Fibroblast of upper back skin (primary cell): ENCODE data around the gene UNK.
"Not testable (repeated sequence)": the region's sequence is repeated elsewhere in the genome, so short reads cannot be mapped to it uniquely, and the experiment has no call there.

Source experiments
- DNase-seq: peaks from one replicate; pipeline ENCODE4 v3.0.0-alpha.2; 2013

UNK gene

DNA sequence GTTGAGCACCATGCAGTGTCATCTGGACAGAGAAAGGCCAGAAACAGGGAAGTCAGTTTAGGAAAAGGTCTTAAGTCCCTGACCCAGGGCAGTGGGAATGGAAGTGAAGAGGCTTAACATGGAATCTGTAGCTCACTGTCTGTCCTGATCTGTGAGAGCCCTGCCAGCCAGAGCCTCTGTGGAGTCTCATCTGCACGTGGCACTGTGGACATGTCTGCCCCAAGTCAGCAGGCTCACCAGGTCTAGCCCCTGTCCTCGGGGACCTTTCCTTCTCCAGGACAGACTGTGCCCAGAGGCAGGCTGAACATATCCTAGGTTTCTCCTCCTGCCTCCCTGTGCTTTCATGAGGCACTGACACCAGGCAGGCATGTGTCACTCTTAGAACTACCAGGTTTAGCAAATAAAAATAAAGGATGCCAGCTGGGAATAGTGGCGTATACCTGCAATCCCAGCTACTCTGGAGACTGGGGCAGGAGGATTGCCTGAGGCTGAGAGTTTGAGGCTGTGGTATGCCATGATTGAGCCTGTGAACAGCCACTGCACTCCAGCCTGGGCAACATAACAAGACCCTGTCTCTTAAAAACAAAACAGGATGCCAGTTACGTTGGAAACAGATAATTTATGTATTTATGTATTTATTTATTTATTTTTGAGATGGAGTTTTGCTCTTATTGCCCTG lies 22.4 kb downstream of the UNK start:
- DNase-seq: no peak

- DNase-seq: no peak
Observed at GRCh38 chr17:75807861-75808260, 23.3 kb downstream of the UNK start.

DNA sequence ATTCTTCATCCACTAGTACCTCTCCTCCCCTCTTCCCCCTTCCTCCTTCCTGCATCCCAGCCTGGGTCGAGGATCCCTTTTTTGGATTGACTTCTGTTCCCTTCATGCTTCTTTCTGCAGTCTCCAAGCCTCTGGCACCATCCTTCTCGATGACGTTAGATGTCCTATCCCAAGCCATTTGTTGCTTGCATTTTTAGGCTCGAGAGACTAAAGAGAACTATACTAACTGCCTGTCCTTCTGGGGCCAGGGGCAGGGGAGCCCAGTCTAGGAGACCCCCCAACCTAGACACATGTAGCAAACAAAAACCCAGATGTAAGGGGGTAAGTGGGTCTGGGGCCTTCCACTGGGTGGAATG lies 23.9 kb downstream of the UNK start:
- DNase-seq: no peak

- peak; percentile 50 for DNase-seq
Observed at GRCh38 chr17:75808905-75809621, 24.5 kb downstream of the UNK start.

DNA sequence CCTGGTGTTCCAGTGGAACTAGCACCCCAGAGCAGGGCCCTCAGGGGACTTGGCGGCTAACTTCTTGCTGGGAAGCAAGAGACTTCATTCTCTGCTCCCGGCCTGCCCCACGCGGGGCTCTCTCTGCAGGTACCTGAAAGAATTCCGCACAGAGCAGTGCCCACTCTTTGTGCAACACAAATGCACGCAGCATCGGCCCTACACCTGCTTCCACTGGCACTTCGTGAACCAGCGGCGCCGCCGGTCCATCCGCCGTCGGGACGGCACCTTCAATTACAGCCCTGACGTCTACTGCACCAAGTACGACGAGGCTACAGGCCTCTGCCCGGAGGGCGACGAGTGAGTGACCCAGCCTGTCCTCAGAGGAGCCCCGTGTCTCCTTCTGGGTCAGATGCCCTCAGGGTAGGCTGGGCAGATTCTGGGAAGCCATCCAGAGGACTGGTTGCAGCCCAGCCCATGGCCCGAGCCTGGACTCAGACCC lies 25.1 kb downstream of the UNK start:
- DNase-seq: no peak

- DNase-seq: no peak
Observed at GRCh38 chr17:75810216-75810615, 25.6 kb downstream of the UNK start.

- not testable (repeated sequence) for DNase-seq
Observed at GRCh38 chr17:75810756-75811155, 26.1 kb downstream of the UNK start.

- DNase-seq: no peak
Observed at GRCh38 chr17:75811174-75811573, 26.6 kb downstream of the UNK start.

GRCh38 chr17:75812096-75813013 lies 27.7 kb downstream of the UNK start:
- no peak for DNase-seq

DNA sequence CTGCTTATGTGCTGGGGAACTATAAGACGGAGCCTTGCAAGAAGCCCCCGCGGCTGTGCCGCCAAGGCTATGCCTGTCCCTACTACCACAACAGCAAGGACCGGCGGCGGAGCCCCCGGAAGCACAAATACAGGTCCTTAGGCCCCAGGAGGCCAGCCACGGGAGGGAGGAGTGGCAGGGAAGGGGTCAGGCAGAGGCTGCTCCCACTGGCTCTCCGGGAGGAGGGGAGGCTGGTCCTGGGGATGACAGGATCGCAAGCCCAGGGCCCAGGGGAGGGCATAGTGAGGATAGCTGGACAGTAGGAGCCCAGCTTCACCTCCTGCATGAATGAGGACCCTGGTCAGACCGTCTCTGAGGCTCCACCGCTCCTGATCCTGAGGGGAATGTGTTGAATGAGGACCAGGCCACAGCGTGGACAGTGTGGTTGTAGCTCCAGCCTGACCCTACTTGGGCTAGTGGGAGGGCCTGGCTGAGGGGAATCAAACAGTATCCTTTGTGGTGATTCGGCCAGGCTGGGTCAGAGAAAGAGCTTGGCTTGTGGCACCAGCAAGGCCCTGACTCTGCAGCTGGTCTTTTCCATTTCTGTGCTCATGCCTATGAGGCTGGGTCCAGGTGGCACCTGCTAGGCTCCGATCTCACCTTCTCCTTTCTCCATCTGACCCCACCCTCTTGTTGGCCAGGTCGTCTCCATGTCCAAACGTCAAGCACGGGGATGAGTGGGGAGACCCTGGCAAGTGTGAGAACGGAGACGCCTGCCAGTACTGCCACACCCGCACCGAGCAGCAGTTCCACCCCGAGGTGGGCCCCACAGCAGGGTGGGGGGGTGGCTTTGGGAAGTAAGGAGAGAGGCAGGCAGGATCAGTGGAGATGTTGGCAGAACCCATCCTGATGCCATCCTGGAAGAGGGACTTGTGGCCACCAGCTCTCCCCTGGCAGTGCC lies 28.7 kb downstream of the UNK start:
- no peak for DNase-seq

DNA sequence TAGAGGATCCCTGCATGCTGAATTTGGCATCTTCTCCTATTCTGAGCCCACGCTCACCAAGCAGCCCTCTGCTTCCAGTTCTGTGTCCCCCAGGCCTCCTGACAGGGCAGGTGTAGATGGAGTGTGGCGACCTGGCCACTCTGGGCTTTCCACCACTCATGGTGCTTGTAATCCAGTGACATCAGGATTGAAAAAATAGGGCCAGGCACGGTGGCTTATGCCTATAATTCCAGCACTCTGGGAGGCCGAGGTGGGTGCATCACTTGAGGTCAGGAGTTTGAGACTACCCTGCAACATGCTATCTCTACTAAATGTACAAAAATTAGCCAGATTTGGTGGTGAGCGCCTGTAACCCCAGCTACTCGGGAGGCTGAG lies 29.4 kb downstream of the UNK start:
- no peak for DNase-seq

- DNase-seq: peak; percentile 53
Observed at GRCh38 chr17:75814900-75815373, 30.3 kb downstream of the UNK start.

DNA sequence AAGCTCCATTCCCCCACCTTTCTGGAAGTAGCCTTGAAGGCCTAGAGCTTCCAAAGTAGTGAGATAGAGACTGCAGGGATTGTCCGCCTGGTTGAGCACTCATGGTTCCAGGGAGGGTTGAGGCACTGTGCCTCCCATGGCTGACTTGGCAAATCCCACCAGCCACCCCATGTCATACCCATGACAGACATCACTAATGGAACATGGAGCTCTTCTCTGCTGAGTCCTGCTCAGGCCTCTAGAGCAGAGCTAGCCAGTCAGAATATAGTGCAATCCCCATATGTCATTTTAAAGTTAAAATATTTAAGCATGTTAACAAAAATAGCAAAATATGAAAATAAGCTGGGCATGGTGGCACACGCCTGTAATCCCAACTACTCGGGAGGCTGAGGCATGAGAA lies 30.8 kb downstream of the UNK start:
- DNase-seq: no peak

DNA sequence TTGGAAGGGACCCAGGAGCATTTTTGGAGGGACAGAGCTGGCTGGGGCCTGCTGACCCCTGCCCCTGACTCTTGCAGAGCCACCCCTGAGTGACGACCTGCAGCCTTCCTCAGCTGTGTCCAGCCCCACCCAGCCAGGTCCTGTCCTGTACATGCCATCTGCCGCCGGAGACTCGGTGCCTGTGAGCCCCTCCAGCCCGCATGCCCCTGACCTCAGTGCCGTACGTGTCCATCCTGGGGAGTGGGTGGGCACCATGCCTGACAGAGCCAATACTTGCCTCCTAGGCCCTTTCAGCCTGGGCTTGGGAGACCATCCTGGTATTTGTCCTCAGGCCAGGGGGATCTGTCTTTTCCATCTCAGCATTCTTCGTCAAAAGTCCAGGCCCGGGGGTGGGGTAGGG lies 32.1 kb downstream of the UNK start:
- DNase-seq: no peak

- DNase-seq: no peak
Observed at GRCh38 chr17:75817571-75817970, 33.0 kb downstream of the UNK start.

- DNase-seq: no peak
Observed at GRCh38 chr17:75818326-75818885, 33.8 kb downstream of the UNK start.

GRCh38 chr17:75819116-75819515 lies 34.5 kb downstream of the UNK start:
- DNase-seq: no peak

DNA sequence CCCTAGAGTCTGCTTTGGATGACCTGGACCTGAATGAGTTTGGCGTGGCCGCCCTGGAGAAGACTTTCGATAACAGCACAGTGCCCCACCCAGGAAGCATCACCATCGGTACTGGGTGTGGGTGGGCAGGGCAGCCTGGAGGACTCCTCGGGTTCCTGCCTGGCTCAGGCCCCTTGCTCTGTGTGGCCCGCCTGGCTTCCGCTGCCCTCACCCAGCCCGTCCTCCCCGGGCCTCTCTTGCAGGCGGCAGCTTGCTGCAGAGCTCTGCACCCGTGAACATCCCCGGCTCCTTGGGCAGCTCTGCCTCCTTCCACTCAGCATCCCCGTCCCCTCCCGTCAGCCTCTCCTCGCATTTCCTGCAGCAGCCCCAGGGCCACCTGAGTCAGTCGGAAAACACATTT lies 35.1 kb downstream of the UNK start:
- no peak for DNase-seq

DNA sequence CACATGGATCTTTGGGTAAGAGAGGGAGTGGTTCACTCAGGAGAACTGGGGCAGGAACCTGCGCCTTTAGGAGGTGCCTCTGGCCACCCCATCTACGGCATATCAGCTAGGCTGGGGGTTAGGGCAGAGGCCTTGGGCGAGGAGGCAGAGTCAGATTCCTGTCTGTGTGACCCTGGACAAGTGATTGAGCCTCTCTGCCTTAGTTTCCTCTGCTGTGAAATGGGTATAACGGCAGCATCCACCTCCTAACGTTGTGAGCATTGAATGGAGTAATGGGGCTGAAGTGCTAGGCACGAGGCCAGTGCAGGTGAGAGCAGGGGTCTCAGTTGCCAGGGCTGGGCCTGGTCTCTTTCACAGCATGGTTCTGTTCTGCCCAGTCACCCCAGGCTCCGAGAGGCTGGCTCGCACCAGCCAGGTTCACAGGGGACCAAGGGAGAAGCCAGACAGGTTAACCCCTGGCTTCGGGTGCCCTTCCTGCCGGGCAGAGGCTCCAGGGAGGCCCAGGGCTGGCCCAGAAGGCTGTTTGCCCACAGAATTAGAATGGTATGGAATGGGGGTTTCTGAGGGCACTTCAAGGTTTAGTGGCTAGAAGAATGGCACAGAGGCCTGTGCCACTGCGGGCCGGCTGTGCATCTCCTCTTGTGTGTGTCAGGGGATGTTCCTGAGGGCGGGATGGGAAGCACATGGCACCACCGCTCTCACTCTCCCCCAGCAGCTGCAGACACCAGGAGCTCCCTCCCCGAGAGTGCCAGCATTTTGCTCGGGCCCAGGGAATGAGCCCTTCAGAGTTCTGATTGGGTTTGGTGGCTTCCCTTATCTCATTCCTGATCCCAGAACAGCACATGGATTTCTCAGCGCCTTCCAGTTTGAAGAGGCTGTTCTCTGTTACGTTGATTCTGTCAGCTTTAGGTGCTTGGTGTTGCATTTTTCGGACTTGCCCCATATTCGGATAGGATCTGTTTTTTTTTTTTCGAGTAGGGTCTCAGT lies 35.8 kb downstream of the UNK start:
- no peak for DNase-seq

DNA sequence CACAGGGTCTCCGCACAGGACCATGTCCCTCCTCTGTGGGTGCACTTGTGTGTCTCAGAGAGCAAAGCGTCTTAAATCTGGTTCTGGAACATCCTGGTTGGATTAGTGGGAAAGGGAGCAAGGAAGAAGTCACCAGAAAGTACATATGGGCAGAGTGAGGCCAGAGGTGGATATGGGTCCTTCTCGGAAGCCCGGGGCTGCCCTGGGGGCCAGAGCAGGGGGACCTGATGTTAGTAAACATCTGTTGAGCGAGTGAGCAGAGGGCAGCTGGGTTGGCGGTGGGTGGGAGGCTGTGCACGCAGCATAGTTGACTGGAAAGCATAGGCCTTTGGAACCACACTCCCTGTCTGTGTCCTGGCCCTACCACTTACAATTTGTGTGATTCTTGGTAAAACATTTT lies 36.9 kb downstream of the UNK start:
- DNase-seq: no peak
